ENCODE data around the gene TPM1. TPM values are rescaled to one million over a fixed set of nuclear protein-coding genes. Genes with fewer than 3 reads are reported as not detected.
A peak's percentile ranks its signal among the peaks of the same experiment; 100 is the strongest.

Gene TPM1
- total RNA-seq, 1 donor from 2014 or later = 2,445 TPM

DNA sequence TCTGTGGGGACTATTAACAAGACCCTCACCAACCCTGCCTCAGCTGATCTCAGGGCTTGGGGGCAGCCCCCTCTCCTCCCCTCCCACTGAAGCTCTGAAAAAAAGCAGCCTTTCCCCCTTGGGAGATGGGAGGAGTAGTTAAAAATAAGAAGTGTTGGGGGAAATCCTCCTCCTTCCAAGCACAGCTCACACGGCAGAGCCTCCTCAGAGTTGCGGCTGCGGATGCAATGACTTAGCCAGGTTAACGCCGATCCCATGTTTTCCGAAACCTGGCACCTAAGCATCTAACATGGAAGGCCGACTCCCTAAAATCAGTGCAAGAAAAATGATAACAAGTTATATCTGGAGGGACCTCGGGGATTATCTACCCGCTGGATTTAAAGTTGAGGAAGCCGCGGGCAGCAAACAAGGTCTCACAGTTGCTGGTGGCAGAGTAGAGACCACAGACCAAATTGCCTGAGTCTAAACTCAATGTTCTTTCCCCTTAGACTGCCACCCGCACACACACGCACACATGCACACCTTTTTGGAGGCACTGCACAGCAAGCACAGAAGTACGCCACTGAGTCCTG is 1.1 kb upstream of the TPM1 start:
- DNase-seq (ENCODE audit: low spot score) = no peak

DNA sequence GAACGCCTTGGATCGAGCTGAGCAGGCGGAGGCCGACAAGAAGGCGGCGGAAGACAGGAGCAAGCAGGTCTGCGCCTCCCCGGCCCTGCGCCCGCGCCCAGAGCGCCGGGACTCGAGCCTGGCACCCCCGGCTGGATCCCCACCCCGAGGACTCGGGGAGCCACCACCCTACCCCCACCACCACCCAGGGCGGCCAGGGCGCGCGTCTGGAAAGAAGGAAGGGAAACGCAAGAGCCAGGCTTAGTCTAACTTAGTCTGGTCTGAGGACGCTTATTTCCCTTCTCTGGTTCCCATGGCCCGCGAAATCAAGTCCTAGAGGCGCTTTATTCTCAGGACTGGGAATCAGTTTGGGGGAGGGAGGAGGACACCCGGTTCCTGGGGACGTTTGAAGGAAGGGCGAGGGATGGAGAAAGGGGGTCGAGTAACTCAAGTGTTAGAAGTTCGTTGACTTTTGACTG is 359 bp downstream of the TPM1 start:
- DNase-seq (ENCODE audit: low spot score) = peak; percentile 46

DNA sequence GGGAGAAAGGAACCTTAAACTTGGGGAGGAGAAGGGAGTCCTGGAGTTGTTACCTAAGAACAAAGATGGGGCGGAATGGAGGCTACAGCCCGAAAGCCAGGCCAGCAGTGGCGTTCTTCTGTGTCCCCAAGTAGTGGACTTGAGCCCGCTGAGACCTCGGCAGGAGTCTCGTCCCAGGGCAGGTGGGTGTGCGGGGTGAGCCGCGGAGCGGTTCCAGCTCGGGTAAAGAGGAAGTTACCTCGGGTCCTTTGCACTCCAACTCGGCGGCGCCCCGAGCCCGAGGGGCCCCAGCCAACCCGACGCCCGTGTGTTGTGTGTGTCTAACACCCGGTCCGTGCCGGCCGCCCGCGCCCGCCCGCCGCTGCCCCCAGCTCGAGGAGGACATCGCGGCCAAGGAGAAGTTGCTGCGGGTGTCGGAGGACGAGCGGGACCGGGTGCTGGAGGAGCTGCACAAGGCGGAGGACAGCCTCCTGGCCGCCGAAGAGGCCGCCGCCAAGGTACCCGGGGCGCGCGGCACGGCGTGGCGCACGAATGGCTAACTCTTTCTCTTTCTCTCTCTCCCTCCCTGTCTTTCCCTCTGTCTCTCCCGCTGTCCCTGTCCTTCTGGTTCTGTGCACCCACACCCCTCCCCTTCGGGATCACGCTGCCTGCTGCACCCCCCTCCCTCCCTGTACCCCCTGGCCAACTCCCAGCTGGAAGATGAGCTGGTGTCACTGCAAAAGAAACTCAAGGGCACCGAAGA is 959 bp downstream of the TPM1 start:
- DNase-seq (ENCODE audit: low spot score) = peak; percentile 31

DNA sequence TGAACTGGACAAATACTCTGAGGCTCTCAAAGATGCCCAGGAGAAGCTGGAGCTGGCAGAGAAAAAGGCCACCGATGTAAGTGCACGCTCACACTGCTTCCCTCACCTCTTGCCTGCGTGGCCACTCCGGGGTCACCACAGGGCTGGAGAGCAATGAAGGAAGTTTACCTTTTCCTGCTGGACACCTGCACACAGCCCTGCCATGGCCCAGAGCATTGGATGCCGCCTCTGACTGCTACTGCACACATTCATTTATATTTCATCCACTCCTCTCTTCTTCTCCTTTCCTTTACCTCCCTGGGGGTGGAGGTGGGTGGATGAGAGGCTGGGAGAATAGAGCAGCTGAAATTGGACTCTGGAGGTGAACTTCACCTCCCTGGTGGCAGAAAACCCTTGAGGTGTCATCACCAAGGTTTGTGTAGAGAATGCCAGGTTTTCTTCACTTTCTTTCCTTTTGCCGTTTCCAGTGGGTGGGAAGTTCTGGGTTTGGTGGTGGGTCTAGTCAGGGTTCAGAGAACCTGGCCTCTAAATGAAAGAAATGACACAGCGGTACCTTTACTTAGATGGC is 1.6 kb downstream of the TPM1 start:
- DNase-seq (ENCODE audit: low spot score) = no peak

DNA sequence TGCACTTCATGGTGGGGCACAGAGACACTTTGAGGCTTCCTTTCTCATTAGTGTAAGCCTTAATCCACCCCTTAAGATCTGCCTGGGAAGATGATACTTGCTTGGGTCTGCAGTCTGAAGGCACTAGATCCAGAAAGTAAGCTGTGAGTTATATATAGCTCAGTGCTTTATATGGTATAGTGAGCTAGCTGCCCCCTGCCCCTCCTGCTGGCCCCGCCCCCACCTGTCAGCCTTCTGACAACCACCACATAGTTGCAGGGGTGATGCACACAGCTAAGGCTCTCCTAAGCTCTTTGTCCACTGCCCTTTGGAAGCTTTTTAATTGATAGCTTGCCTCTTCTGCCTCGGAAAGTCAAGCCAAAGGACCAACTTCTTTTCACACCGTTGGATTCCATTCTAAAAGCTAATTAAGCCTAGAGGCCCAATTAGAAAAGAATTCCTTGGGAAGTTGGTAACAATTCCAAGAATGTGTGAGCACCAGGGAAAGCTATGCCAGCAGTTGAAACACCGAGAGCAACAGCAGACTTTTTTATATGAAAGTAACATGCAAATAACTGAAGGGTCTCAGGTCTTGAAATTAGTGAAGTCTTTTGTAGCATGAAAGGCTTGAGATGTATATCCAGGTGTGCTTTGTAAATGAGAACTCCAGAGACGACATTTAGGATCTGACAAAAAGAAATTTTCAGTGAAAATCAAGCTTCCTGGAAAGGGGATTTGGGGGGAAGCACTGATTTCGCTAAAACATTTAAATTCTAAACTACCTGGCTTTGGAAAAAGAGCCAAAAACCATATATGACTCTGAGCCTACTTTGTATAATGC is 2.3 kb downstream of the TPM1 start:
- peak; percentile 65 for DNase-seq (ENCODE audit: low spot score)

DNA sequence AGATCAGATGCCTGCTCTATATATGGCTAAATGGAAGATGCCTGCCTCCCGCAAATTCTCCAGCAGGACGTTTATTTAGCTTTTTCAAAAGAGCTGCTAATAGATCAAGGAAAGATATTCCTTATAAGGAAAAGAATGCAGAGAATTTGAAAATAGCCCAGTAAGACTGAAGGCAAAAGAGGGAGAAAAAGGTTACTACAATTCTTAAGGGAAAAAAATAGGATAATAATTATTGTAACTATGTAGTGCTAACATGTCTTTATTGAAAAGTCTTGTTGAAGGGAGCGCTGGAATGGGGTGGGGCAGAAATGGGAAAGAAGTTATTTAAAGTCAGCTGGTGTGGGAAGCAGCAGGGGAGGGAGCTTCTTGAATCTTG is 2.9 kb downstream of the TPM1 start:
- peak; percentile 67 for DNase-seq (ENCODE audit: low spot score)

DNA sequence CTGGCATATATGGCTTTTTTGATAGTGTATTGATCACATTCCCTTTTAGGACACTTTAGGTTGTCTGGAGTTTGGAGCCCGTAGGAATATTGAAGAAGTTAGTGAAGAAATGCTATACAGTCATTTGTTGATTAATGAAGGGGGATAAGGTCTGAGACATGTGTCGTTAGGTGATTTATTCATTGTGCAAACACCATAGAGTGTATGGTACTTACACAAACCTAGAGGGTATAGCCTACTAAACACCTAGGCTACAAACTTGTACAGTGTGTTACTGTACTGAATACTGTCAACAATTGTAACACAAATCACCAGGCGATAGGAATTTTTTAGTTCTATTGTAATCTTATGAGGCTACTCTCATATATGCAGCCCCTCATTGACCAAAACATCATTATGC is 3.3 kb downstream of the TPM1 start:
- DNase-seq (ENCODE audit: low spot score) = no peak

DNA sequence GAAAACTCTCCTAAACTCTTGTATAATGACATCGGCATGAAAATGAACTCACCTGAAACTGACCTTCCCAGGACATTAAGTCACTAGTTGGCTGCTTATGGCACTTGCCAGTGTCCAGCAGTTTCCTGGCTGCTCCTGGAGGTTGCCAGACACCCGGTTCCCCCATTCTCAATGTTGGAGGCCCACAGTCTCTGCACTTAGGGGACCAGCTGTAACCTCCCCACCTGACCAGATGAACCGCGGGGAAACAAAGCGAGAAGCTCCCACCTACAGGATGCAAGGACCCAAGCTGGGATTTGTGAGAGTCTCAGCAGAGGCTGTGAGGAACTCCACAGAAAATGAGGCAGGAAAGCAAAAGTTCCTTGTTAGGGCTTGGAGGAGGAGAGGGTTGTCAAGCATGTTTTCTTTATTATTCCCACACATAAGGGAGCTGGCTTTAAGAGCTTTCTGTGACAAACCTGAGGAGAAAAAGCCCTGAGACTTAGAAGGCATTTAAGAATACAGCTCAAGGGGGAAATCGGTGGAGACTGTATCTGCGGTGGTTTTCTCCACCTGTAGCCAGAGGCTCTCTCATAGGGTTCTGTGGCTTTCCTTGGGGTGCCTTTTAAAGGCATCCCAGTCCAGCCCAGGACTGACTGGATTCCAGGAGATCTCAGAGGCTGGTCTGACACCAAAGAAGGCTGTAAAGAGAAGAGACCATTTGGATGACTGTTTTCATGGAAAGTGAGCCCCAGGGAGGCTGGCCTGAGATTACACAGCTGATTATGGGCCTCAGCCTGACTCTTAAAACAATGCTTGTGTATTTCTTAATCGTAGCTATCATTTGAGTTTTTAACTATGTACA is 4.6 kb downstream of the TPM1 start:
- DNase-seq (ENCODE audit: low spot score) = no peak

DNA sequence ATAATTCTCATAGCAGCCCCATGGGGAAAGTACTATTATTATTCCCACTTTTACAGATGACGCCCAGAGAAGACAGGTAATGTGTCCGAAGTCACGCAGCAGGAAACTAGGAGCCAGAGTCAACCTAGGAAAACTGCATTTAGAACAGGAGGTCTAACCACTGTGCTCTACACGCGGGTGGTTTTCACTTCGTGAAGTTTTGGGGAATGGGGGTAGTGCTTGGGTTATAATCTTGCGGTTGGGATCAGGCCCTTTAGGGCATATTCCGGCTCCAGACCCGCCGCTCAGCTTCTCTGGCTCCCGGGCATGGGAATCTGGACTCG is 5.2 kb downstream of the TPM1 start:
- no peak for DNase-seq (ENCODE audit: low spot score)

DNA sequence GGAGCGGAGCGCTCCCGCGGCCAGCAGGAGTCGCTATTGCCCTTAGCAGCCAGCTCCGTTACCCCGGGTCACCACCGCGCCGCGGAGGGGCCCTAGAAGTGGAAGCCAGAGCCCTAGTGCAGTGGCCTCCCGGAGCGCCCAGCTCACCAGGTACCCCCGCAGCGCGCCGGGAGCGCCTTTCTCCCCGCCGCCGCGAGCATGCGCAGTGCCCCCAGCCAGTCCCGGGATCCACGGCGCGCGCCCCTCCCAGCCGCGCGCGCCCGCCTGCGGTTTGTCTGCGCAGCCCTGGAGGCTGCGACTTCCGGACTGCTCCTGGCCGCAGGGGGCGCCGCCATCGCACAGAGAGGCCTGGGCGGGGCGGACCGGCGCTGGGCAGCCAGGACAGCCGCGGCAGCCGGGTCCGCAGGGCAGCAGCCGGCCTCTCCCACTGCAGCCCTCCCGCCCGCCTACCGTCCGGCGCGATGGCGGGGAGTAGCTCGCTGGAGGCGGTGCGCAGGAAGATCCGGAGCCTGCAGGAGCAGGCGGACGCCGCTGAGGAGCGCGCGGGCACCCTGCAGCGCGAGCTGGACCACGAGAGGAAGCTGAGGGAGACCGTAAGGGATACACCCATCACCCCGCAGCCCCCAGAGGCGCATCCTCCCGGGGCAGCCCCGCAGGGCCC is 5.7 kb downstream of the TPM1 start:
- DNase-seq (ENCODE audit: low spot score) = peak; percentile 94

DNA sequence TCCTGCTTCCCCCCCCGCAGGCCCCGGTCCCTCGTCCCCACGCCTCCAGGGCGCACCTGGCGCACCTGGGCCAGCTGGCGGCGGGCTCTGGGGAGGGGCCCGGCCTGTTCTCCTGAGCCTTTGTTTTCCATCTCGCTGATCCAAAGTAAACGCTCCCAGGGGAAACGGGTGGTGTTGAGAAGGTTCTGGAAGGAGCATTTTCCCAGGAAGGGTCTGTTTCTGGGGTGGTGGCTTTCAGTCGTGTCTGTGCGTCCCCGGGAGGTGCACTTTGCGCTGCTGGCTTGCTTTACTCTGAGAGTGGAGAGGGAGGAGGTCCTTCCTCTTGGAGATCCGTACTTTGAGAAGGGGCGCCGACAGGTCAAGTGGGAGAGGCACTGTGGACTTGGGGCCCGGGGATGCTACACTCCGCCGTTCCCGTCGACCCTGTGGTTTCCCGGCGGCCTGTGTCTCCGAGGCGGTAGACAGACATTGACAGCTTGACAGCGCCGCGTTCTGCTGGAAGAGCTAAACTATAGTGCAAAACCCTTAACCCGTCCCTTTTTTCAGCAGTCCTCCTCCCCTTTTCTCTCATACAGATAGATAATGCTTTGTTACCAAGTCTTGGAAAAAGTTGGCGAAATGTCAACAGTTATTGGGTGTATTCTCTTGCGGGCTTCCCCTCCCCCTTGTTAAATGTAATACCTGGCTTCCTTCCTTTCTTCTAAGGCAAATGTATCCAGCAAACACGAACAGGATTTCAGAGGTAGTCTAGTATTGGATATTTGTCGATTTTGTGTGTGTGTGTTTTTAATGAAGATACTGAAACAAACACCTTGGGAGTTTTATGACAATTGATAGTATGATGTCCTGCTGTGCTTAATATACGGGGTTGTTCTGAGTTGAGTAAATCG is 6.5 kb downstream of the TPM1 start:
- DNase-seq (ENCODE audit: low spot score) = peak; percentile 66

DNA sequence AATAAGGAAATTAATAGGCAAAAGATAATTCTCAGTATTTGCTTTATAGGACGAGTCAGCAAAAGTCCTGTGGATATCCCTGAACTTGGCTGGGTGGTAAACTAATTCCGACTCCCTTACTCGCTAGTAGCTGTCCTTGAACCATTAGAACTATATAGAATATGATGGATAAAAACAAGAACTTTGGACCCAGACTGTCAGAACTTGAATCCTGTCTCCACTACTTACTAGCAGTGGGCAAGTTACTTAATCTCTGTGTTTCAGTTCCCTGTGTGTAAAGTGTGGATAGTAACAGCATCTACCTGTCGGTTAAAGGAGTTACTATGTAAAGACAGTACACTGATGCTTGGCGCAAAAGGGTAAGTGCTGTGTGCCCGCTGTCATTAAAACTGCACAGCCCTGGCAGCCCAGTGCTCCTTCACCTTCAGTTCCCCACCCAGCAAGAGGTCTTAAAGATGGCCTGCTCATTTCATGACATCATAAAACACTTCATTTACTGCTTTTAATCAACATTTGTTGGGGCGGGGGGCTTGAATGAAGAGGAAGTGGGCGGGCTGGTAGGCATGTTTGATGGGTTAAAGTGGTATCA is 7.3 kb downstream of the TPM1 start:
- no peak for DNase-seq (ENCODE audit: low spot score)

DNA sequence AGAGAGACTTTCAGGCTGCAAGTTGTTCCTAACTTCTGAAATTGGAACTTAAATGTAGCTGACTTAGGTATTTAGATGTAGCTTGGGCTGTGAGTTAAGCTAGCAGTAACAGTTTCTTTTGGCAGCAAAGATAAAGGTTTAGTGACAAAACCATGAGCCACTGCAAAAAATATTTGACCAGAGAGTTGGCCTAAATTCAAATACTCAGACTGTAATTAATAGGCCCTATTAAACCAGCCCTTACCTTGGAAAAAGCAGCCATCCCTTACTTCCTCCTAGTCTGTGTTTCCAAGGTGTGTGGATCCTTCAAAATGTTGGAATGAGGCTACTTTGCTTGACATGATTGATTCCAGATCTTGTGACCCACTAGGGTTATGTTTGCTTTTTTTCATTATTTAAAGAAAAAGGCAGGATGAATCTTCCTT is 8.2 kb downstream of the TPM1 start:
- no peak for DNase-seq (ENCODE audit: low spot score)

DNA sequence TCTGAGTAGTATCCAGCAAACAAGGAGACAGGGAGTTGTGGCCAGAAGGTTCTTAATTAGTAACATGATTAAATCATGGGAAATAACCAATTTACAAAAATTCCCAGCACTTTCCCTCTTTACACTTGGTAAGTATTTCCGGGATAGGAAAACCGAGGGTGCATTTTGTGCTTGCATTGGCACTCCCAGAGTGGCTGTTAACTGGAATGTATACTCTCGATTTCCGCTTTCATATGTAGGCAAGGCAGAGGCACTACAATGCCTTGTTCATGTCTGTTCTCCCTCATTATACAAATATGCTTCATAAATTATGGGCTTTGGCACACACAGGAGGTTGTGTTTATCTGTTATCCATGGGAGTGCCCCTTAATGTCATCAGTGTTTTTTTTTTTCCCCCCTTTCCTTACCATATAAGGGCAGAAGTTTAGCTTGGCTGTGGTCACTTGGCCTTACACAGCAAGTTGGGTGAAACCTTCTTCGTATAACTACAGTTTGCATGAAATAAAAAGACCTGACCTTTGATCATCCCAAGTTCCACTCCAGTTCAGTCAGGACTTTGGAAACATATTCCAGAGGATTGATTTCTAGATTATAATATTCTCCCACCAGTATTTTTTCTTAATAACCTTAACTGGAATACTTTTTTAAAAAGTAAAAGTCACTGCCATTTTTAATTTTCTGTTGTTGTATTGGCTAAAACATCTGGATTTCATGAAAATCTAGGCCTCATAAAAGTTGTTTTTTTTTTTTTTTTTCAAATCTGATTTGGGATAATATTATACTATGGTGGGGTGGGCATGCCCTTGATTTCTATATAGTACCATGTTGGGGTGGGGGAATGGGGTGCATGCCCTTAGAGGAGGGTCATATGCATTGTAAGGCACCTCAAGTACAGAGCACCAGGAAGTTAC is 8.9 kb downstream of the TPM1 start:
- DNase-seq (ENCODE audit: low spot score) = peak; percentile 90

DNA sequence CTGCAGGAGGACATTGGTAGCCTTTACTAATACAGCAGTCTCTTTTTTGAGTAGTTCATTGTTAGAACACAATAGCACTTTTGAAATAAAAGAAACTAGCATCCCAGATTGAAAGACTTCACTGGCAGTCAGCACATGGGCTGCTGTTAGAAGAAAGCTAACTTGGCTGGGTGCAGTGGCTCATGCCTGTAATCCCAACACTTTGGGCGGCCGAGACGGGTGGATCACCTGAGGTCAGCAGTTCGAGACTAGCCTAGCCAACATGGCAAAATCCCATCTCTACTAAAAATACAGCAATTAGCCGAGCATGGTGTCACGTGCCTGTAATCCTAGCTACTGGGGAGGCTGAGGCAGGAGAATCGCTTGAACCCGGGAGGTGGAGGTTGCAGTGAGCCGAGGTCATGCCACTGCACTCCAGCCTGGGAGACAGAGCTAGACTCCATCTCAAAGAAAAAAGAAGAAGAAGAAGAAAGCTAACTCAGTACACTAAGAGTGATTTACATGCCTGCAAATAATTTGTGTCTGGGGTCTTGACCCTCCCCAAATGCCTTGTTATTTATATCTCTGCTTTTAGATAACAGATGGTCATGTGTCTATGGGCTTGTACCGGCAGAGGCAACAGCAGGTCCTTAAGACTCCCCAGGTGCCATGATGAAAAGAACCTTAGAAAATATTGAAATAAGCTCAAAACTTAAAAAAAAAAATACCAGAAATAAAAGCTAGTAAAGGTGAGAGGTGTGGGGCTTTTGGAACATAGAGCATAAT is 9.7 kb downstream of the TPM1 start:
- no peak for DNase-seq (ENCODE audit: low spot score)

DNA sequence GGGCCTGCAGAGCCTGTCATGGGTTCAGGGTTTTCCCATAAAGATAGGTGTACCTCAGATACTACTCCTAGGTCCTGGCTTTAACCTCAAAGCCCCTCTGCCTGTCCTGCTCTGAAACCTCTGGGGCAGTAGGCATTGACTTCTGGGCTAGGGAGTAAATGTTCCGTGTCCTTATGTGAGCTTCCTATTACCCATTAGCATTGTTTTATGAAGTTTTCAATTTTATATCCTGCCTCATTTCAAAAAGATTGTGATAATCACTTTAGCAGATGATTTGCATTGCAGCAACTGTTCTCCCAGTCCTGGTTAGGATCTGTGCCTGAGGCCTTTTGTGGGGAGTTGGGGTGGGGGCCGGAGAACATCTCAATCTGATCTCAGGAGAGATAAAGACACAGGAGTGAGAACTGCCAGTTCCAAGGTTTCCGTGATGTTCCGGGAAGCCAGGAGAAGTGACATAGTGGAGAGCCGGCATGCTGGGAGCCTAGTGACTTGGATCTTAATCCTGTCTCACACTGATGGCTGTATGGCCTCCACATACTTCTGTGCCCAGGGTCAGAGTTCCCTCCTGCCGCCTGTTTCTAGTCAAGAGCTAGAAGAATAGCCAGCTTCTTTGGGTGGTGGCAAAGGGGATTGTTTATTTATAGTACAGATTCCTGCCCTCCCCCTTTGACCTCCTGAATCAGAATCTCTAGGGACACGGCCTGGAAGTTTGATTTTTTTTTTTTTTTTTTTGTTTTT is 10.6 kb downstream of the TPM1 start:
- DNase-seq (ENCODE audit: low spot score) = no peak

DNA sequence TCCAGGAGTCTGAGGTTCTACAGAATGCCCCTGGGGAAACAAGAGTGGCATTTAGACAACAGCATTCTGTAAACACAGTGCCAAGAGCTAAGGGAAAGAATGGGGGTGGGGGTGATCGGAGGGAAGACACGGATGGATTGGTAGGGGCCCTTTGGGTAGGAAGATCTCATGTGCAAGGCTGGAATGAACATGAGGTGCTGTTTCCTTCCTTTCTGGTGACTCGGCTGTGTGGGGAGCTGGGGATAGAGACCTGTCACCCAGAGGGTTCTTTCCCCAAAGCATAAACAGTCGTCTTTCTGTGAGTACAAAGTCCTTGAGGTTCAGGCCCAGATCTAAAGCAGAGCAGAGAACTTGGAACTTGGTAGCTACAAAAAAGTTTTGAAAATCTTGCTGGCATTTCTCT is 11.7 kb downstream of the TPM1 start:
- DNase-seq (ENCODE audit: low spot score) = no peak
